ENCODE results near the gene SPDL1.

The SPDL1 gene

GRCh38 chr5:169637085-169637548, 53.5 kb downstream of the SPDL1 start, which contains the start of gene DOCK2:
Gene DOCK2 (plus strand): TSS chr5:169637275. CDS start chr5:169637327, 52 bp downstream.
- H3K36me3 ChIP-seq (ENCODE audit: control insufficient read depth in 2 of 2, insufficient read depth in 2 of 2, low read length in 2 of 2) = no peaks in the 10 kb centered on the region
- no peaks in the 10 kb centered on the region for H3K9me3 ChIP-seq (ENCODE audit: control insufficient read depth in 2 of 2, low read length in 2 of 2)
- H3K27ac ChIP-seq (ENCODE audit: low read depth in 2 of 2, low read length in 2 of 2) = peak within 1 kb of the TSS; percentile 43 to 79
- H3K27me3 ChIP-seq (ENCODE audit: control insufficient read depth in 2 of 2, insufficient read depth in 2 of 2, low read length in 2 of 2) = peaks cover 0 to 2% of the 10 kb centered on the region in 2 donors
- H3K9ac ChIP-seq (ENCODE audit: low read depth in 1 of 2, low read length in 2 of 2) = peak within 1 kb of the TSS; percentile 48 to 66
- no peaks in the 10 kb centered on the region for H3K4me1 ChIP-seq (ENCODE audit: control insufficient read depth in 2 of 2, insufficient read depth in 2 of 2, low read length in 2 of 2)
- H3K4me3 ChIP-seq (ENCODE audit: low read length in 2 of 2) = peak within 1 kb of the TSS; percentile 57 to 78

GRCh38 chr5:169637549-169638121, 54.1 kb downstream of the SPDL1 start:
- Histone ChIP-seq H3K4me1 (ENCODE audit: control insufficient read depth in 2 of 2, insufficient read depth in 2 of 2, low read length in 2 of 2) (no peaks in the 10 kb centered on the region), H3K9ac (ENCODE audit: low read depth in 1 of 2, low read length in 2 of 2) (peak overlapping the region; percentile 48 to 66), H3K27me3 (ENCODE audit: control insufficient read depth in 2 of 2, insufficient read depth in 2 of 2, low read length in 2 of 2) (peaks cover 0 to 2% of the 10 kb centered on the region in 2 donors), H3K27ac (ENCODE audit: low read depth in 2 of 2, low read length in 2 of 2) (peak overlapping the region; percentile 43 to 79), H3K36me3 (ENCODE audit: control insufficient read depth in 2 of 2, insufficient read depth in 2 of 2, low read length in 2 of 2) (no peaks in the 10 kb centered on the region), H3K4me3 (ENCODE audit: low read length in 2 of 2) (peak overlapping the region; percentile 57 to 78), H3K9me3 (ENCODE audit: control insufficient read depth in 2 of 2, low read length in 2 of 2) (no peaks in the 10 kb centered on the region)

GRCh38 chr5:169641253-169641652, 57.7 kb downstream of the SPDL1 start:
- Histone ChIP-seq H3K9ac (ENCODE audit: low read depth in 1 of 2, low read length in 2 of 2) (no peak overlapping the region), H3K4me3 (ENCODE audit: low read length in 2 of 2) (no peak overlapping the region), H3K4me1 (ENCODE audit: control insufficient read depth in 2 of 2, insufficient read depth in 2 of 2, low read length in 2 of 2) (no peaks in the 10 kb centered on the region), H3K27ac (ENCODE audit: low read depth in 2 of 2, low read length in 2 of 2) (no peak overlapping the region), H3K36me3 (ENCODE audit: control insufficient read depth in 2 of 2, insufficient read depth in 2 of 2, low read length in 2 of 2) (no peaks in the 10 kb centered on the region), H3K27me3 (ENCODE audit: control insufficient read depth in 2 of 2, insufficient read depth in 2 of 2, low read length in 2 of 2) (peaks cover 0 to 2% of the 10 kb centered on the region in 2 donors), H3K9me3 (ENCODE audit: control insufficient read depth in 2 of 2, low read length in 2 of 2) (no peaks in the 10 kb centered on the region)

- Histone ChIP-seq H3K27me3 (ENCODE audit: control insufficient read depth in 2 of 2, insufficient read depth in 2 of 2, low read length in 2 of 2) (no peaks in the 10 kb centered on the region), H3K9me3 (ENCODE audit: control insufficient read depth in 2 of 2, low read length in 2 of 2) (no peaks in the 10 kb centered on the region), H3K4me3 (ENCODE audit: low read length in 2 of 2) (no peak overlapping the region), H3K4me1 (ENCODE audit: control insufficient read depth in 2 of 2, insufficient read depth in 2 of 2, low read length in 2 of 2) (peaks cover 5 to 20% of the 10 kb centered on the region in 2 donors), H3K27ac (ENCODE audit: low read depth in 2 of 2, low read length in 2 of 2) (no peak overlapping the region), H3K36me3 (ENCODE audit: control insufficient read depth in 2 of 2, insufficient read depth in 2 of 2, low read length in 2 of 2) (no peaks in the 10 kb centered on the region), H3K9ac (ENCODE audit: low read depth in 1 of 2, low read length in 2 of 2) (no peak overlapping the region)
These were observed 63.3 kb downstream of the SPDL1 start for GRCh38 chr5:169646856-169647255.

- Histone ChIP-seq H3K36me3 (ENCODE audit: control insufficient read depth in 2 of 2, insufficient read depth in 2 of 2, low read length in 2 of 2) (no peaks in the 10 kb centered on the region), H3K4me3 (ENCODE audit: low read length in 2 of 2) (no peak overlapping the region), H3K27me3 (ENCODE audit: control insufficient read depth in 2 of 2, insufficient read depth in 2 of 2, low read length in 2 of 2) (no peaks in the 10 kb centered on the region), H3K27ac (ENCODE audit: low read depth in 2 of 2, low read length in 2 of 2) (peak overlapping the region in 1 of 2 donors; percentile 13), H3K9ac (ENCODE audit: low read depth in 1 of 2, low read length in 2 of 2) (no peak overlapping the region), H3K4me1 (ENCODE audit: control insufficient read depth in 2 of 2, insufficient read depth in 2 of 2, low read length in 2 of 2) (peaks cover 9 to 23% of the 10 kb centered on the region in 2 donors), H3K9me3 (ENCODE audit: control insufficient read depth in 2 of 2, low read length in 2 of 2) (no peaks in the 10 kb centered on the region)
These were observed 64.0 kb downstream of the SPDL1 start for GRCh38 chr5:169647566-169647965.

GRCh38 chr5:169648725-169649310, 65.2 kb downstream of the SPDL1 start:
- Histone ChIP-seq H3K27ac (ENCODE audit: low read depth in 2 of 2, low read length in 2 of 2) (no peak overlapping the region), H3K27me3 (ENCODE audit: control insufficient read depth in 2 of 2, insufficient read depth in 2 of 2, low read length in 2 of 2) (no peaks in the 10 kb centered on the region), H3K9ac (ENCODE audit: low read depth in 1 of 2, low read length in 2 of 2) (no peak overlapping the region), H3K9me3 (ENCODE audit: control insufficient read depth in 2 of 2, low read length in 2 of 2) (no peaks in the 10 kb centered on the region), H3K4me1 (ENCODE audit: control insufficient read depth in 2 of 2, insufficient read depth in 2 of 2, low read length in 2 of 2) (peaks cover 9 to 26% of the 10 kb centered on the region in 2 donors), H3K4me3 (ENCODE audit: low read length in 2 of 2) (no peak overlapping the region), H3K36me3 (ENCODE audit: control insufficient read depth in 2 of 2, insufficient read depth in 2 of 2, low read length in 2 of 2) (no peaks in the 10 kb centered on the region)

- H3K4me3 ChIP-seq (ENCODE audit: low read length in 2 of 2) = no peak overlapping the region
- H3K27ac ChIP-seq (ENCODE audit: low read depth in 2 of 2, low read length in 2 of 2) = no peak overlapping the region
- H3K9ac ChIP-seq (ENCODE audit: low read depth in 1 of 2, low read length in 2 of 2) = no peak overlapping the region
- peaks cover 9 to 26% of the 10 kb centered on the region in 2 donors for H3K4me1 ChIP-seq (ENCODE audit: control insufficient read depth in 2 of 2, insufficient read depth in 2 of 2, low read length in 2 of 2)
- H3K27me3 ChIP-seq (ENCODE audit: control insufficient read depth in 2 of 2, insufficient read depth in 2 of 2, low read length in 2 of 2) = no peaks in the 10 kb centered on the region
- H3K9me3 ChIP-seq (ENCODE audit: control insufficient read depth in 2 of 2, low read length in 2 of 2) = no peaks in the 10 kb centered on the region
- H3K36me3 ChIP-seq (ENCODE audit: control insufficient read depth in 2 of 2, insufficient read depth in 2 of 2, low read length in 2 of 2) = no peaks in the 10 kb centered on the region
These were observed 65.9 kb downstream of the SPDL1 start for GRCh38 chr5:169649486-169649885.

- H3K4me3 ChIP-seq (ENCODE audit: low read length in 2 of 2) = peak overlapping the region in 1 of 2 donors; percentile 10
- H3K9me3 ChIP-seq (ENCODE audit: control insufficient read depth in 2 of 2, low read length in 2 of 2) = no peaks in the 10 kb centered on the region
- peak overlapping the region in 1 of 2 donors; percentile 1 for H3K9ac ChIP-seq (ENCODE audit: low read depth in 1 of 2, low read length in 2 of 2)
- peaks cover 9 to 26% of the 10 kb centered on the region in 2 donors for H3K4me1 ChIP-seq (ENCODE audit: control insufficient read depth in 2 of 2, insufficient read depth in 2 of 2, low read length in 2 of 2)
- H3K27ac ChIP-seq (ENCODE audit: low read depth in 2 of 2, low read length in 2 of 2) = peak overlapping the region in 1 of 2 donors; percentile 32
- H3K36me3 ChIP-seq (ENCODE audit: control insufficient read depth in 2 of 2, insufficient read depth in 2 of 2, low read length in 2 of 2) = no peaks in the 10 kb centered on the region
- H3K27me3 ChIP-seq (ENCODE audit: control insufficient read depth in 2 of 2, insufficient read depth in 2 of 2, low read length in 2 of 2) = no peaks in the 10 kb centered on the region
These were observed 67.2 kb downstream of the SPDL1 start for GRCh38 chr5:169650701-169651331.

GRCh38 chr5:169651526-169651925, 68.0 kb downstream of the SPDL1 start:
- Histone ChIP-seq H3K27me3 (ENCODE audit: control insufficient read depth in 2 of 2, insufficient read depth in 2 of 2, low read length in 2 of 2) (no peaks in the 10 kb centered on the region), H3K27ac (ENCODE audit: low read depth in 2 of 2, low read length in 2 of 2) (no peak overlapping the region), H3K4me3 (ENCODE audit: low read length in 2 of 2) (peak overlapping the region in 1 of 2 donors; percentile 10), H3K4me1 (ENCODE audit: control insufficient read depth in 2 of 2, insufficient read depth in 2 of 2, low read length in 2 of 2) (peaks cover 9 to 26% of the 10 kb centered on the region in 2 donors), H3K36me3 (ENCODE audit: control insufficient read depth in 2 of 2, insufficient read depth in 2 of 2, low read length in 2 of 2) (no peaks in the 10 kb centered on the region), H3K9me3 (ENCODE audit: control insufficient read depth in 2 of 2, low read length in 2 of 2) (no peaks in the 10 kb centered on the region), H3K9ac (ENCODE audit: low read depth in 1 of 2, low read length in 2 of 2) (no peak overlapping the region)

GRCh38 chr5:169652057-169652456, 68.5 kb downstream of the SPDL1 start:
- Histone ChIP-seq H3K36me3 (ENCODE audit: control insufficient read depth in 2 of 2, insufficient read depth in 2 of 2, low read length in 2 of 2) (no peaks in the 10 kb centered on the region), H3K9ac (ENCODE audit: low read depth in 1 of 2, low read length in 2 of 2) (no peak overlapping the region), H3K4me3 (ENCODE audit: low read length in 2 of 2) (no peak overlapping the region), H3K4me1 (ENCODE audit: control insufficient read depth in 2 of 2, insufficient read depth in 2 of 2, low read length in 2 of 2) (peaks cover 9 to 26% of the 10 kb centered on the region in 2 donors), H3K9me3 (ENCODE audit: control insufficient read depth in 2 of 2, low read length in 2 of 2) (no peaks in the 10 kb centered on the region), H3K27ac (ENCODE audit: low read depth in 2 of 2, low read length in 2 of 2) (no peak overlapping the region), H3K27me3 (ENCODE audit: control insufficient read depth in 2 of 2, insufficient read depth in 2 of 2, low read length in 2 of 2) (no peaks in the 10 kb centered on the region)

Data from mucosa of rectum (tissue), 2 donors.